Measurements from ENCODE around the gene FBXO38.

Gene FBXO38

GRCh38 chr5:148488757-148489156 lies 105.0 kb downstream of the FBXO38 start:
- Histone ChIP-seq H3K4me3 (ENCODE audit: low read depth, low read length) (no peak overlapping the region), H2AFZ (ENCODE audit: low read length, unreplicated experiment) (no peak overlapping the region), H3K27ac (ENCODE audit: low read depth, low read length) (no peak overlapping the region), H3K79me2 (ENCODE audit: control insufficient read depth, insufficient read depth, low read length, unreplicated experiment) (no peaks in the 10 kb centered on the region), H3K36me3 (ENCODE audit: insufficient read depth, low read length) (no peaks in the 10 kb centered on the region), H3K4me1 (ENCODE audit: control insufficient read depth, insufficient read depth, low read length, unreplicated experiment) (no peaks in the 10 kb centered on the region), H3K27me3 (ENCODE audit: insufficient read depth, low read length) (peaks cover 87% of the 10 kb centered on the region)

GRCh38 chr5:148491015-148491792 lies 107.4 kb downstream of the FBXO38 start:
- Histone ChIP-seq H3K4me3 (ENCODE audit: low read depth, low read length) (no peak overlapping the region), H3K36me3 (ENCODE audit: insufficient read depth, low read length) (no peaks in the 10 kb centered on the region), H3K4me1 (ENCODE audit: control insufficient read depth, insufficient read depth, low read length, unreplicated experiment) (no peaks in the 10 kb centered on the region), H3K27me3 (ENCODE audit: insufficient read depth, low read length) (peaks cover 90% of the 10 kb centered on the region), H3K79me2 (ENCODE audit: control insufficient read depth, insufficient read depth, low read length, unreplicated experiment) (no peaks in the 10 kb centered on the region), H3K27ac (ENCODE audit: low read depth, low read length) (no peak overlapping the region), H2AFZ (ENCODE audit: low read length, unreplicated experiment) (no peak overlapping the region)

- H3K36me3 ChIP-seq (ENCODE audit: insufficient read depth, low read length): no peaks in the 10 kb centered on the region
- no peak overlapping the region for H2AFZ ChIP-seq (ENCODE audit: low read length, unreplicated experiment)
- H3K79me2 ChIP-seq (ENCODE audit: control insufficient read depth, insufficient read depth, low read length, unreplicated experiment): no peaks in the 10 kb centered on the region
- H3K4me3 ChIP-seq (ENCODE audit: low read depth, low read length): no peak overlapping the region
- no peak overlapping the region for H3K27ac ChIP-seq (ENCODE audit: low read depth, low read length)
- H3K27me3 ChIP-seq (ENCODE audit: insufficient read depth, low read length): peaks cover 90% of the 10 kb centered on the region
- no peaks in the 10 kb centered on the region for H3K4me1 ChIP-seq (ENCODE audit: control insufficient read depth, insufficient read depth, low read length, unreplicated experiment)
These were observed 108.0 kb downstream of the FBXO38 start for GRCh38 chr5:148491793-148492184.

- H3K79me2 ChIP-seq (ENCODE audit: control insufficient read depth, insufficient read depth, low read length, unreplicated experiment): no peaks in the 10 kb centered on the region
- no peak overlapping the region for H3K4me3 ChIP-seq (ENCODE audit: low read depth, low read length)
- no peaks in the 10 kb centered on the region for H3K4me1 ChIP-seq (ENCODE audit: control insufficient read depth, insufficient read depth, low read length, unreplicated experiment)
- peaks cover 85% of the 10 kb centered on the region for H3K27me3 ChIP-seq (ENCODE audit: insufficient read depth, low read length)
- H3K36me3 ChIP-seq (ENCODE audit: insufficient read depth, low read length): no peaks in the 10 kb centered on the region
- H3K27ac ChIP-seq (ENCODE audit: low read depth, low read length): no peak overlapping the region
- no peak overlapping the region for H2AFZ ChIP-seq (ENCODE audit: low read length, unreplicated experiment)
These were observed 108.6 kb downstream of the FBXO38 start for GRCh38 chr5:148492351-148492750.

All from ACC112 (cell line).